Measurements from ENCODE around the gene ZNF688.

GRCh38 chr16:30539000-30539964 lies 32.2 kb downstream of the ZNF688 start:
- TF ChIP-seq CTCF (IDR thresholded peaks at IDR 0.05; ENCODE audit: low read length) (no peak), EZH2phosphoT487 (IDR thresholded peaks at IDR 0.05; ENCODE audit: low read length) (no peak)

All from MM.1S (cell line).